Measurements from ENCODE around the gene DAP.
"Not testable (repeated sequence)": the region's sequence is repeated elsewhere in the genome, so short reads cannot be mapped to it uniquely, and the experiment has no call there.

DAP gene

DNA sequence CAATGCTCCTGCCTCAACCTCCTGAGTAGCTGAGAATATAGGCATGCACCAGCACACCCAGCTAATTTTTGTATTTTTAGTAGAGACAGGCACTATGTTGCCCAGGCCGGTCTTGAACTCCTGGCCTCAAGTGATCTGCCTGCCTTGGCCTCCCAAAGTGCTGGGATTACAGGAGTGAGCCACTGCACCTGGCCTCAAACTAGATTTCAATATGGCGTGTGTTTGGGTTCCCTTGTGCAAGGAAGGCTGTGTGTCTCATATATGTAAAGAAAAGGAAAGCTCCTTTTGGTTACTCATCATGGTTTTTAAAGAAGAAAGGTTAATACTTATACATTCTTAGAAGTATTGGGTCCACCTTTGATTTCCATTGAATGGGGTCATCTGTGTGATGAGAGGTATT is 126.5 kb downstream of the DAP start:
- TF ChIP-seq, protein P1, sequence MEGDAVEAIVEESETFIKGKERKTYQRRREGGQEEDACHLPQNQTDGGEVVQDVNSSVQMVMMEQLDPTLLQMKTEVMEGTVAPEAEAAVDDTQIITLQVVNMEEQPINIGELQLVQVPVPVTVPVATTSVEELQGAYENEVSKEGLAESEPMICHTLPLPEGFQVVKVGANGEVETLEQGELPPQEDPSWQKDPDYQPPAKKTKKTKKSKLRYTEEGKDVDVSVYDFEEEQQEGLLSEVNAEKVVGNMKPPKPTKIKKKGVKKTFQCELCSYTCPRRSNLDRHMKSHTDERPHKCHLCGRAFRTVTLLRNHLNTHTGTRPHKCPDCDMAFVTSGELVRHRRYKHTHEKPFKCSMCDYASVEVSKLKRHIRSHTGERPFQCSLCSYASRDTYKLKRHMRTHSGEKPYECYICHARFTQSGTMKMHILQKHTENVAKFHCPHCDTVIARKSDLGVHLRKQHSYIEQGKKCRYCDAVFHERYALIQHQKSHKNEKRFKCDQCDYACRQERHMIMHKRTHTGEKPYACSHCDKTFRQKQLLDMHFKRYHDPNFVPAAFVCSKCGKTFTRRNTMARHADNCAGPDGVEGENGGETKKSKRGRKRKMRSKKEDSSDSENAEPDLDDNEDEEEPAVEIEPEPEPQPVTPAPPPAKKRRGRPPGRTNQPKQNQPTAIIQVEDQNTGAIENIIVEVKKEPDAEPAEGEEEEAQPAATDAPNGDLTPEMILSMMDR (IDR thresholded peaks at IDR 0.05; ENCODE audit: low read length, missing control alignments), result no peak
- no peak overlapping the region for H3K4me3 ChIP-seq (replicated peaks; ENCODE audit: low read depth, low read length)
- no peak for DNase-seq (ENCODE audit: low read depth)

DNA sequence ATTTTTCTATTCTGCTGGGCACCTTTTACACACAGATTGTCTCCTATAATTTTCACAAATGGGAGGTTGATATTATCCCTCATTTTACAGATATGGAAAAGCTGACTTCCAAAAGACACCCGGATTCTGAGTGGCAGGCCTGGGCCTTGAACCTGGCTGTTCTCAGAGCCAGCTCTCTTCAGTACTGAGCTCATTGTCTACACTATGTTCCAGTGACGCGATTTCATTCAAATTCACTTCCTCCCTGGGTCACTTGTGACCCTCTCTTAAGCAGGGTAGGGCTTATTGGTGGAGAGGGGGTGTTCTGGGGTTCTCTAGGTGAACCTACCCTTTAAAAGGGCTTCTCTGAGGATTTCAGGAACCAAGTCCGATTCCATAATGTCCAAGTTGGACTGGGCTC is 127.0 kb downstream of the DAP start:
- no peak overlapping the region for H3K4me3 ChIP-seq (replicated peaks; ENCODE audit: low read depth, low read length)
- TF ChIP-seq, protein P1 (IDR thresholded peaks at IDR 0.05; ENCODE audit: low read length, missing control alignments), result no peak
- DNase-seq (ENCODE audit: low read depth), result no peak

DNA sequence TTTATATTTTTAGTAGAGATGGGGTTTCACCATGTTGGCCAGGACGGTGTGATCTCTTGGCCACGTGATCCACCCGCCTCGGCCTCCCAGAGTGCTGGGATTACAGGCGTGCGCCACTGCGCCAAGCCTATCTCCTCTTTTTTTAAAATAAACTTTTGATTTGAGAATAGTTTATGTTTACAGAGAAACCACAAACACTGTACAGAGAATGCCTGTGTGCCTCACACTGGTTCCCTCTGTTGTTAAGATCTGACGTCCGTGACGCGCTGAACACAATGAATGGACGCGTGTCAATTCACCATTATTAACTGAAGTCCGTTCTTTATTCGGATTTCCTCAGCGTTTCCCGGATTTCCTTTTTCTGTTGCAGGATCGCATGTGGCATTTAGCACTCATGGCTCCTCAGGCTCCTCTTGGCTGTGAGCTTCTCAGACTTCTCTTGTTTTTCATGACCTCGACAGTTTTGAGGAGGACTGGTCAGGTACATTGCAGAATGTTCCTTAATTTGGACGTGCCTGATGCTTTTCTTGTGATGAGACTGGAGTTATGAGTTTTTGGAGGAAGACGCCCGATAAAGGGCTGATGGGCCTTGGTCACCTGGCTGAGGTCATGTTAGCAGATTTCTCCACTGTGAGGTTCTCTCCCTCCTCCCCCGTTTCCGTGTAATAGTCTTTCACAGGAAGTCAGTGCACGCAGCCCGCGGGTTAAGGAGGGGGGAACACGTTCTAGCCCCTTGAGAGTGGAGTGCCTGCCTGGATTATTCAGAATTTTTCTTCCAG is 127.6 kb downstream of the DAP start:
- H3K4me3 ChIP-seq (replicated peaks; ENCODE audit: low read depth, low read length), result no peak overlapping the region
- no peak for DNase-seq (ENCODE audit: low read depth)
- TF ChIP-seq, protein P1 (IDR thresholded peaks at IDR 0.05; ENCODE audit: low read length, missing control alignments), result no peak

DNA sequence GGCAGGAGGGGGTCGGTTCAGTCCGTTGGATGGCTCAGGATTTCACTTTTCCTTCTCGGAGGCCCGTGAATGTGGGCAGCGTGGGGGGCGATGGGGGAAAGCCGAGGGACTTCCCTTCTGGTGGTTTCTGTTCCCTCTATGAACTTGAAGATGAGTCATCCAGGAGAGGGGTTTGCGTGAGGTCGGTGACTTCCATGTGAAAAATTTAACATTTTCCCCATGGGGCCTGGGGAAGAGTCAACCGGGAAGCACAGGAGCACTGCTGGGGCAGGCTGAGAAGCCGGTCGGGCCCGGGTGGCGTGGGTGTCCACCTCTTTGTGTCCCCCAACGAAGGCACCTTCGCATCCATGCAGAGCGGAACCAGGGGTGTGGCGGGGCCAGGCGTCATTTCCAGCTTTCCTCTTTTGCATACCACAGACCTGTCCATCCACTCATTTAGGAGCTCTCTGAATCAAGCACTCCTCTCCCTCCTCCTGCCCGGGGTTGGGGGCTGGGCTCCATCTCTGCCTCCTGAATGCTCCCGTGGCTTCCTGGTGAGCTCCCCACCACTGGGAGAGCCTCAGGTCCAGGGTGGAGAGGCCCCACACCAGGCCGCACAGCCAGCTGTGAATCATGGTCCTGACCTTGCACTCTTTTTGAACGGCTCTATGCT is 128.8 kb downstream of the DAP start:
- TF ChIP-seq, protein P1 (IDR thresholded peaks at IDR 0.05; ENCODE audit: low read length, missing control alignments), result no peak
- DNase-seq (ENCODE audit: low read depth), result no peak
- H3K4me3 ChIP-seq (replicated peaks; ENCODE audit: low read depth, low read length), result no peak overlapping the region

DNA sequence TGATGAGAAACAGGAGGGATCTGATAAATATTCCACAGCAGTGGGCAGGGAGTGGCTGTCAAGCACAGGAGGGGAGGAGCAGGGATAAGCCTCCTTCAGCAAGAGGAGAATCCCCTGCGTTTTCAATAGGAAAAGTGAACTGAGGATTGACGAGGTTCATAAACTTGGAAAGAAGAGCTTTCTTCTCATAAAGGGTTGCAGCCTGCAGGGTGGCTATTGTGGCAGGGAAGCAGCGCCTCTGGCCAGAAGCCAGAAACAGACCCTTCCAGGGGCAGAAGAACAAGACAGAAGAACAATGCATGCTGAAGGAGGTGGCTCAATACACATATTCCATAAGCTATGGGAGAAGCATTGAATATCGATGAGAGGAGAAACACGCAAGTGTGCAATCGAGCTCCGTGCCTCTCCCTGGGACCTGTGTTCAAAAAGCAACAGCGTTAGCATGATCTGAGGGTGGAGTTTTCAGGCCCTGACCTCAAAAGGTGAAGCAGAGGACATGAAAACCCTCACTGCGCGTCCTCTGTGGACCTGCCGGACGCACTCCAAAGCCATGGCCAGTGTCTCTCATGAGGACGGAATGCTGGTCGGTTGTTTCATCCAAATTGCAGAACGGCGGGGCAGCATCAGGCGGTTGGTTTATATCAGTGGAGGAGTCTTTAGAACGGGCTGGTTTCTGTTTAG is 129.6 kb downstream of the DAP start:
- DNase-seq (ENCODE audit: low read depth), result no peak
- TF ChIP-seq, protein P1 (IDR thresholded peaks at IDR 0.05; ENCODE audit: low read length, missing control alignments), result no peak
- no peak overlapping the region for H3K4me3 ChIP-seq (replicated peaks; ENCODE audit: low read depth, low read length)

DNA sequence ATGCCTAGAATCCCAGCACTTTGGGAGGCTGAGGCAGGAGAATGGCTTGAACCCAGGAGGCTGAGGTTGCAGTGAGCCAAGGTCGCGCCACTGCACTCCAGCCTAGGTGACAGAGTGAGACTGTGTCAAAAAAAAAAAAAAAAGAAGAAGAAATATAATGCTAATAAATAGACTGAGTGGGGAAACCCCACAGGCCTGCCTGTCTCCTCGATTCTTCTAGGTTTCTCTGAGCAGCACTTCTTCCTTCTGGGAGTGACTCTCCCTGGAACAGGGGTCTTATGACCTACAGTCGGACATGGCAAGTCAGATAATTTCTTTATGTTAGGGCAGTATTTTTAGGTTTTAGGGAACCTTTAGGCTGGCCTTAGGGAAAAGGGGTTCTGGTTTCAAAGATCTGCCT is 130.3 kb downstream of the DAP start:
- not testable (repeated sequence) for H3K4me3 ChIP-seq (replicated peaks; ENCODE audit: low read depth, low read length); DNase-seq (ENCODE audit: low read depth)

DNA sequence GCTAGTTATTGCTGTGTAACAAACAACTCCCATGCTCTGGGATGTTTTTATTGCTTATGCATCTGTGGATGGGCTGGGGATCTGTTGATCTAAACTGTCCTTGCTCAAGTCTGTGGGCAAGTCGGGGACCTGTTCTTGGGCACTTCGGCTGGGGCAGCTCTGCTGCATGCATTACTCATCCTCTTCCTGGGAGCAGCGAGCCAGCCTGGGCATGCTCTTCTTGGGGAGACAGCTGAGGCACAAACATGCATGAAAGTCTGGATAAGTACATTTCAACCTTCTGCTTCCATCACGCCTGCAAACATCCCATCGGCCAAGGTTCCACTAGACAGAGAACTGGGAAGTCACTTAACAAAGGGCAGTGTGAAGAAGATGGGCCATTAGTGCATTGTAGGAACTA is 130.9 kb downstream of the DAP start:
- no peak for DNase-seq (ENCODE audit: low read depth)
- TF ChIP-seq, protein P1 (IDR thresholded peaks at IDR 0.05; ENCODE audit: low read length, missing control alignments), result no peak

More for the DNA sequence above, 130.9 kb downstream of the DAP start:
- no peak overlapping the region for H3K4me3 ChIP-seq (replicated peaks; ENCODE audit: low read depth, low read length)
